ENCODE results near the gene LETM1. TPM values are rescaled to one million over a fixed set of nuclear protein-coding genes. Genes with fewer than 3 reads are reported as not detected.
A peak's percentile ranks its signal among the peaks of the same experiment; 100 is the strongest.

Gene LETM1
- total and polyA plus RNA-seq, 4 donors = 12.2 to 46.9 (median 24.1) TPM

- H3K27ac ChIP-seq (ENCODE audit: low read depth in 1 of 2, low read length in 2 of 2) = no peak overlapping the region
- no peak overlapping the region for H3K4me3 ChIP-seq (ENCODE audit: low read depth in 1 of 3, low read length in 3 of 3)
- peaks cover 0 to 9% (median 4%) of the 10 kb centered on the region in 4 donors for H3K4me1 ChIP-seq (ENCODE audit: control insufficient read depth in 4 of 4, insufficient read depth in 4 of 4, low read length in 3 of 4)
- H3K27me3 ChIP-seq (ENCODE audit: control insufficient read depth in 4 of 4, insufficient read depth in 4 of 4, low read length in 3 of 4) = no peaks in the 10 kb centered on the region
- H3K9ac ChIP-seq (ENCODE audit: low read depth in 1 of 2, low read length in 2 of 2) = no peak overlapping the region
- no peak for DNase-seq (ENCODE audit: low spot score)
- H3K9me3 ChIP-seq (ENCODE audit: control insufficient read depth in 4 of 4, low read length in 3 of 4) = no peaks in the 10 kb centered on the region
- TF ChIP-seq RAD21 (IDR thresholded peaks at IDR 0.05) (no peak), MAX (IDR thresholded peaks at IDR 0.05) (no peak), SP1 (IDR thresholded peaks at IDR 0.05) (no peak), HNF4G (IDR thresholded peaks at IDR 0.05) (no peak), JUND (IDR thresholded peaks at IDR 0.05) (no peak), NR2F2 (IDR thresholded peaks at IDR 0.05) (no peak), ZBTB33 (IDR thresholded peaks at IDR 0.05) (no peak), REST (IDR thresholded peaks at IDR 0.05) (no peak), GABPA (IDR thresholded peaks at IDR 0.05 in 1 of 2, conservative IDR thresholded peaks at IDR 0.05 in 1 of 2) (no peak), EGR1 (IDR thresholded peaks at IDR 0.05; ENCODE audit: low read depth in 2 of 2) (no peak), FOXA1 (IDR thresholded peaks at IDR 0.05) (no peak)
- WGBS = 66% methylated on average over 27 of the region's 28 CpGs
- H3K36me3 ChIP-seq (ENCODE audit: control insufficient read depth in 4 of 4, insufficient read depth in 3 of 4, low read depth in 1 of 4, low read length in 3 of 4) = no peaks in the 10 kb centered on the region
Measured at GRCh38 chr4:1771555-1772305, 84.2 kb downstream of the LETM1 start.

- H3K4me1 ChIP-seq (ENCODE audit: control insufficient read depth in 4 of 4, insufficient read depth in 4 of 4, low read length in 3 of 4) = peaks cover 0 to 8% (median 5%) of the 10 kb centered on the region in 4 donors
- no peaks in the 10 kb centered on the region for H3K9me3 ChIP-seq (ENCODE audit: control insufficient read depth in 4 of 4, low read length in 3 of 4)
- no peak overlapping the region for H3K4me3 ChIP-seq (ENCODE audit: low read depth in 1 of 3, low read length in 3 of 3)
- no peaks in the 10 kb centered on the region for H3K36me3 ChIP-seq (ENCODE audit: control insufficient read depth in 4 of 4, insufficient read depth in 3 of 4, low read depth in 1 of 4, low read length in 3 of 4)
- no peaks in the 10 kb centered on the region for H3K27me3 ChIP-seq (ENCODE audit: control insufficient read depth in 4 of 4, insufficient read depth in 4 of 4, low read length in 3 of 4)
- 72% methylated on average over 11 of the region's 11 CpGs for WGBS
- no peak overlapping the region for H3K9ac ChIP-seq (ENCODE audit: low read depth in 1 of 2, low read length in 2 of 2)
- H3K27ac ChIP-seq (ENCODE audit: low read depth in 1 of 2, low read length in 2 of 2) = no peak overlapping the region
- no peak for DNase-seq (ENCODE audit: low spot score)
- TF ChIP-seq ZBTB33 (IDR thresholded peaks at IDR 0.05) = no peak
- TF ChIP-seq ATF3 (IDR thresholded peaks at IDR 0.05) = no peak
- peak in 1 of 2 donors; percentile 26 for TF ChIP-seq HNF4A (conservative IDR thresholded peaks at IDR 0.05)
Measured at GRCh38 chr4:1770791-1771231, 85.1 kb downstream of the LETM1 start.

All from liver (tissue), 9 donors.